Measurements from ENCODE around the gene MED27. TPM values are rescaled to one million over a fixed set of nuclear protein-coding genes. Genes with fewer than 3 reads are reported as not detected.
"Not testable (repeated sequence)": the region's sequence is repeated elsewhere in the genome, so short reads cannot be mapped to it uniquely, and the experiment has no call there.

The MED27 gene
- total RNA-seq, 1 donor from 2014 or later = 15.8 TPM

GRCh38 chr9:132020272-132020671, 59.4 kb downstream of the MED27 start:
- DNase-seq (ENCODE audit: low spot score) = no peak

GRCh38 chr9:132019702-132020101, 60.0 kb downstream of the MED27 start:
- DNase-seq (ENCODE audit: low spot score) = no peak

GRCh38 chr9:132018957-132019405, 60.7 kb downstream of the MED27 start:
- no peak for DNase-seq (ENCODE audit: low spot score)

GRCh38 chr9:132016456-132016855, 63.2 kb downstream of the MED27 start:
- no peak for DNase-seq (ENCODE audit: low spot score)

GRCh38 chr9:132015866-132016265, 63.8 kb downstream of the MED27 start:
- no peak for DNase-seq (ENCODE audit: low spot score)

GRCh38 chr9:132014218-132014805, 65.4 kb downstream of the MED27 start:
- DNase-seq (ENCODE audit: low spot score) = no peak

GRCh38 chr9:132012704-132013357, 66.8 kb downstream of the MED27 start:
- DNase-seq (ENCODE audit: low spot score) = no peak

- DNase-seq (ENCODE audit: low spot score) = no peak
These were observed 67.8 kb downstream of the MED27 start for GRCh38 chr9:132011896-132012295.

- no peak for DNase-seq (ENCODE audit: low spot score)
These were observed 68.4 kb downstream of the MED27 start for GRCh38 chr9:132011309-132011708.

- DNase-seq (ENCODE audit: low spot score) = not testable (repeated sequence)
These were observed 69.5 kb downstream of the MED27 start for GRCh38 chr9:132010201-132010600.

GRCh38 chr9:132008855-132009812, 70.5 kb downstream of the MED27 start:
- no peak for DNase-seq (ENCODE audit: low spot score)

- no peak for DNase-seq (ENCODE audit: low spot score)
These were observed 71.4 kb downstream of the MED27 start for GRCh38 chr9:132008184-132008803.

GRCh38 chr9:132007371-132008025, 72.2 kb downstream of the MED27 start:
- DNase-seq (ENCODE audit: low spot score) = no peak

- no peak for DNase-seq (ENCODE audit: low spot score)
These were observed 72.8 kb downstream of the MED27 start for GRCh38 chr9:132006677-132007370.

GRCh38 chr9:132005899-132006298, 73.8 kb downstream of the MED27 start:
- DNase-seq (ENCODE audit: low spot score) = no peak

- DNase-seq (ENCODE audit: low spot score) = no peak
These were observed 75.3 kb downstream of the MED27 start for GRCh38 chr9:132004323-132004722.

- no peak for DNase-seq (ENCODE audit: low spot score)
These were observed 75.8 kb downstream of the MED27 start for GRCh38 chr9:132003896-132004295.

- no peak for DNase-seq (ENCODE audit: low spot score)
These were observed 76.4 kb downstream of the MED27 start for GRCh38 chr9:132003319-132003704.

GRCh38 chr9:132002643-132003318, 76.9 kb downstream of the MED27 start:
- DNase-seq (ENCODE audit: low spot score) = no peak

- DNase-seq (ENCODE audit: low spot score) = no peak
These were observed 78.1 kb downstream of the MED27 start for GRCh38 chr9:132001567-132001966.
